Fibroblast of lung (primary cell): ENCODE data around the gene CCDC197.

Experiments
- EZH2 ChIP-seq: IDR thresholded peaks from 2 replicates; pipeline ENCODE4 v1.5.1; 2012; ENCODE audit warnings: low read length, control low read depth, mild to moderate bottlenecking; ENCODE audit errors: missing control alignments
- TF ChIP-seq, protein P1 (sequence below), 2 donors: IDR thresholded peaks in 1 of 2; conservative IDR thresholded peaks in 1 of 2; 1 replicate in 1 of 2; 2 replicates in 1 of 2; pipeline ENCODE4 v1.5.1; 2011 to 2012; ENCODE audit warnings: low read length in 2 of 2, control low read depth in 1 of 2, inconsistent platforms in 1 of 2, low read depth in 1 of 2, mild to moderate bottlenecking in 1 of 2

GRCh38 chr14:94026173-94026888 is 29.2 kb downstream of the CCDC197 start, which contains the start of gene OTUB2:
- TF ChIP-seq, protein P1, sequence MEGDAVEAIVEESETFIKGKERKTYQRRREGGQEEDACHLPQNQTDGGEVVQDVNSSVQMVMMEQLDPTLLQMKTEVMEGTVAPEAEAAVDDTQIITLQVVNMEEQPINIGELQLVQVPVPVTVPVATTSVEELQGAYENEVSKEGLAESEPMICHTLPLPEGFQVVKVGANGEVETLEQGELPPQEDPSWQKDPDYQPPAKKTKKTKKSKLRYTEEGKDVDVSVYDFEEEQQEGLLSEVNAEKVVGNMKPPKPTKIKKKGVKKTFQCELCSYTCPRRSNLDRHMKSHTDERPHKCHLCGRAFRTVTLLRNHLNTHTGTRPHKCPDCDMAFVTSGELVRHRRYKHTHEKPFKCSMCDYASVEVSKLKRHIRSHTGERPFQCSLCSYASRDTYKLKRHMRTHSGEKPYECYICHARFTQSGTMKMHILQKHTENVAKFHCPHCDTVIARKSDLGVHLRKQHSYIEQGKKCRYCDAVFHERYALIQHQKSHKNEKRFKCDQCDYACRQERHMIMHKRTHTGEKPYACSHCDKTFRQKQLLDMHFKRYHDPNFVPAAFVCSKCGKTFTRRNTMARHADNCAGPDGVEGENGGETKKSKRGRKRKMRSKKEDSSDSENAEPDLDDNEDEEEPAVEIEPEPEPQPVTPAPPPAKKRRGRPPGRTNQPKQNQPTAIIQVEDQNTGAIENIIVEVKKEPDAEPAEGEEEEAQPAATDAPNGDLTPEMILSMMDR (conservative IDR thresholded peaks at IDR 0.05 in 1 of 2, IDR thresholded peaks at IDR 0.05 in 1 of 2; ENCODE audit: low read depth in 1 of 2, low read length in 2 of 2), result no peak
- TF ChIP-seq EZH2, result no peak
